WTC11 (cell line): ENCODE measurements around the gene GDPD3. TPM values are rescaled to one million over a fixed set of nuclear protein-coding genes. Genes with fewer than 3 reads are reported as not detected.

Experiments used
- ATAC-seq: fragments of 200-7000 bp; cut with Tn5 transposase; 2 replicates; pipeline ENCODE4 v1.10.0; 2021; ENCODE audit warnings: mild to moderate bottlenecking, moderate library complexity
- CTCF ChIA-PET: fragments of 300-600 bp; sonication (Branson Sonifier 250); formaldehyde crosslinking; loops from one replicate; lab custom pipeline; 2021; ENCODE audit warnings: antibody characterized with exemption; lab: Charles Lee
- POLR2A ChIA-PET: fragments of 350-600 bp; sonication (Branson Sonifier 250); formaldehyde crosslinking; loops from one replicate; lab custom pipeline; 2021; ENCODE audit warnings: antibody characterized with exemption; lab: Charles Lee
- DNase-seq: peaks from one replicate; pipeline ENCODE4 v3.0.0; 2021; ENCODE audit warnings: low spot score
- H3K27ac Mint-ChIP-seq: 2 replicates; pipeline ENCODE4 v1.8.0; 2021; ENCODE audit warnings: mixed read lengths
- H3K27me3 Mint-ChIP-seq: 2 replicates; pipeline ENCODE4 v1.8.0; 2021; ENCODE audit warnings: low read depth, mild to moderate bottlenecking, moderate library complexity, mixed read lengths
- H3K36me3 Mint-ChIP-seq: 2 replicates; pipeline ENCODE4 v1.8.0; 2021; ENCODE audit warnings: mixed read lengths
- H3K4me1 Mint-ChIP-seq: 2 replicates; pipeline ENCODE4 v1.8.0; 2022; ENCODE audit warnings: mixed read lengths
- H3K4me3 Mint-ChIP-seq: 2 replicates; pipeline ENCODE4 v1.8.0; 2021; ENCODE audit warnings: mild to moderate bottlenecking, moderate library complexity, mixed read lengths
- H3K9me3 Mint-ChIP-seq: 2 replicates; pipeline ENCODE4 v1.8.0; 2021; ENCODE audit warnings: mixed read lengths
- SP1 ChIP-seq: sonication (generic); formaldehyde crosslinking; conservative IDR thresholded peaks from 2 replicates; pipeline ENCODE4 v1.8.1; 2022; ENCODE audit warnings: missing genetic modification reagents
- TEAD1 ChIP-seq: sonication (generic); formaldehyde crosslinking; IDR thresholded peaks from 2 replicates; pipeline ENCODE4 v1.8.0; 2022; ENCODE audit warnings: mild to moderate bottlenecking, missing genetic modification reagents
- TP53 ChIP-seq: sonication (generic); formaldehyde crosslinking; IDR thresholded peaks from 2 replicates; pipeline ENCODE4 v1.8.1; 2023; ENCODE audit warnings: mild to moderate bottlenecking, missing genetic modification reagents
- ZNF263 ChIP-seq: sonication (generic); formaldehyde crosslinking; IDR thresholded peaks from 2 replicates; pipeline ENCODE4 v1.8.1; 2022; ENCODE audit warnings: low read depth, mild to moderate bottlenecking, moderate library complexity, missing genetic modification reagents
- total RNA-seq: library from RNA; stranded (reverse); gene quantifications from 3 replicates; pipeline ENCODE4 v1.2.3, GENCODE V29; 2021
- TF ChIP-seq, protein P1 (sequence below): sonication (generic); formaldehyde crosslinking; conservative IDR thresholded peaks from 2 replicates; pipeline ENCODE4 v1.8.1; 2023; ENCODE audit warnings: mild to moderate bottlenecking, low read depth, missing genetic modification reagents, moderate library complexity
- TF ChIP-seq, protein P2 (sequence below): sonication (generic); formaldehyde crosslinking; conservative IDR thresholded peaks from 2 replicates; pipeline ENCODE4 v1.8.1; 2022; ENCODE audit warnings: mild to moderate bottlenecking, missing genetic modification reagents
- TF ChIP-seq, protein P3 (sequence below): sonication (generic); formaldehyde crosslinking; IDR thresholded peaks from 2 replicates; pipeline ENCODE4 v1.8.1; 2023; ENCODE audit warnings: mild to moderate bottlenecking, missing genetic modification reagents, moderate library complexity
- TF ChIP-seq, protein P4 (sequence below): sonication (generic); formaldehyde crosslinking; IDR thresholded peaks from 2 replicates; pipeline ENCODE4 v1.8.1; 2023; ENCODE audit warnings: mild to moderate bottlenecking, missing genetic modification reagents, moderate library complexity
- TF ChIP-seq, protein P5 (sequence below): fragments of 250-450 bp; sonication (Bioruptor Pico); IDR thresholded peaks from 2 replicates; pipeline ENCODE4 v1.9.0; 2021; ENCODE audit warnings: moderate library complexity, mild to moderate bottlenecking, inconsistent platforms, borderline replicate concordance
- TF ChIP-seq, protein P6 (sequence below): sonication (generic); formaldehyde crosslinking; IDR thresholded peaks from 2 replicates; pipeline ENCODE4 v1.8.0; 2022; ENCODE audit warnings: mild to moderate bottlenecking, missing genetic modification reagents
- TF ChIP-seq, protein P7 (sequence below): fragments of 250-450 bp; sonication (Bioruptor Pico); IDR thresholded peaks from 2 replicates; pipeline ENCODE4 v1.9.0; 2021; ENCODE audit warnings: mild to moderate bottlenecking, borderline replicate concordance
- TF ChIP-seq, protein P8 (sequence below): sonication (generic); formaldehyde crosslinking; IDR thresholded peaks from 2 replicates; pipeline ENCODE4 v1.8.0; 2022; ENCODE audit warnings: mild to moderate bottlenecking, missing genetic modification reagents
- TF ChIP-seq, protein P9 (sequence below): sonication (generic); formaldehyde crosslinking; IDR thresholded peaks from 2 replicates; pipeline ENCODE4 v1.8.0; 2022; ENCODE audit warnings: mild to moderate bottlenecking, missing genetic modification reagents

Gene GDPD3
- total RNA-seq, 1 experiment from 2014 or later: 2.5 TPM

DNA sequence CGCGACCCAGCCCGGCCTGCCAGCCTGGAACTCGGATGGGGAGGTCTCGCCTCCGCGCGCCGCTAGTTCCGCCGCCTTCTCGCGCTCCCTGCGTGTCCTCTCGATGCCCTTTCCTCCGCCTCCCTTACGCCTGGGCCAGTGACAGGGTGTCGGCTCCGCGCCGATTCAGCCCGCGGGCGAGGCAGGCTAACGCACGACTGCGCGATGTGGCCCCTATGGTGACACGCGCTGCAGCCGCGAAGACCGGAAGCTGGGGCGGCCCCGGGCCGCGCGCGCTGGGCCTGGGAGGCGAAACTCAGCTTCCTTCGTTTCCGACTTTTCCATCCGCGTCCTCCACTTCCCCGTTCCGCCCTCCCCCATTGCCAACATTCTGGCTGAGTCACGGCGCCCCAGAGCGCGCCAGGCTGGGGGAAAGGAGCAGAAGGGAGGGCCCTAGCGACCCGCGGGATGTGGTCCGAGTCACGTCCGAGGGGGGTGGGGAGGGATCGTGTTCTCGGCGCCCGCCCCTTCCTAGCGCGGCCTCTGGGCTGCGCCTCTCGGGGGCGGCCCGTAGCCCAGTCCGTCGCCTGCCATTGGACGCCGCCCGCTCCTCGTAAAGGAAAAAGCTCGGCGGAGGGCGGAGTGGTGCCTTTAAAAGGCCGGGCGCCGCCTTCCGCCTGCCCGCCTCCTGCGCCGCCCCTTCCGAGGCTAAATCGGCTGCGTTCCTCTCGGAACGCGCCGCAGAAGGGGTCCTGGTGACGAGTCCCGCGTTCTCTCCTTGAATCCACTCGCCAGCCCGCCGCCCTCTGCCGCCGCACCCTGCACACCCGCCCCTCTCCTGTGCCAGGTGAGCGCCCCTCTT lies 48.0 kb downstream of the GDPD3 start, which contains the start of gene ALDOA (continued):
- TF ChIP-seq, protein P1, sequence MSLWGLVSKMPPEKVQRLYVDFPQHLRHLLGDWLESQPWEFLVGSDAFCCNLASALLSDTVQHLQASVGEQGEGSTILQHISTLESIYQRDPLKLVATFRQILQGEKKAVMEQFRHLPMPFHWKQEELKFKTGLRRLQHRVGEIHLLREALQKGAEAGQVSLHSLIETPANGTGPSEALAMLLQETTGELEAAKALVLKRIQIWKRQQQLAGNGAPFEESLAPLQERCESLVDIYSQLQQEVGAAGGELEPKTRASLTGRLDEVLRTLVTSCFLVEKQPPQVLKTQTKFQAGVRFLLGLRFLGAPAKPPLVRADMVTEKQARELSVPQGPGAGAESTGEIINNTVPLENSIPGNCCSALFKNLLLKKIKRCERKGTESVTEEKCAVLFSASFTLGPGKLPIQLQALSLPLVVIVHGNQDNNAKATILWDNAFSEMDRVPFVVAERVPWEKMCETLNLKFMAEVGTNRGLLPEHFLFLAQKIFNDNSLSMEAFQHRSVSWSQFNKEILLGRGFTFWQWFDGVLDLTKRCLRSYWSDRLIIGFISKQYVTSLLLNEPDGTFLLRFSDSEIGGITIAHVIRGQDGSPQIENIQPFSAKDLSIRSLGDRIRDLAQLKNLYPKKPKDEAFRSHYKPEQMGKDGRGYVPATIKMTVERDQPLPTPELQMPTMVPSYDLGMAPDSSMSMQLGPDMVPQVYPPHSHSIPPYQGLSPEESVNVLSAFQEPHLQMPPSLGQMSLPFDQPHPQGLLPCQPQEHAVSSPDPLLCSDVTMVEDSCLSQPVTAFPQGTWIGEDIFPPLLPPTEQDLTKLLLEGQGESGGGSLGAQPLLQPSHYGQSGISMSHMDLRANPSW (CRISPR knock-in tag): no peak

- H3K27me3 Mint-ChIP-seq: no peaks in the 10 kb centered on the region
- no peaks in the 10 kb centered on the region for H3K9me3 Mint-ChIP-seq
- TF ChIP-seq TP53 (CRISPR knock-in tag) (no peak), SP1 (CRISPR knock-in tag) (no peak)
- TF ChIP-seq, protein P2, sequence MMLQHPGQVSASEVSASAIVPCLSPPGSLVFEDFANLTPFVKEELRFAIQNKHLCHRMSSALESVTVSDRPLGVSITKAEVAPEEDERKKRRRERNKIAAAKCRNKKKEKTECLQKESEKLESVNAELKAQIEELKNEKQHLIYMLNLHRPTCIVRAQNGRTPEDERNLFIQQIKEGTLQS (CRISPR knock-in tag): no peak
- TF ChIP-seq, protein P3, sequence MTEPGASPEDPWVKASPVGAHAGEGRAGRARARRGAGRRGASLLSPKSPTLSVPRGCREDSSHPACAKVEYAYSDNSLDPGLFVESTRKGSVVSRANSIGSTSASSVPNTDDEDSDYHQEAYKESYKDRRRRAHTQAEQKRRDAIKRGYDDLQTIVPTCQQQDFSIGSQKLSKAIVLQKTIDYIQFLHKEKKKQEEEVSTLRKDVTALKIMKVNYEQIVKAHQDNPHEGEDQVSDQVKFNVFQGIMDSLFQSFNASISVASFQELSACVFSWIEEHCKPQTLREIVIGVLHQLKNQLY (CRISPR knock-in tag): no peak
- TF ChIP-seq, all 79 proteins: peak for 0
- peak; percentile 38 for ATAC-seq
- no peak for DNase-seq
- ChIA-PET POLR2A (interaction anchor here (2.3 kb wide), 1 partner anchor 27 kb away, joined by 27 read pairs; the partner anchor contains the start of gene TBX6), CTCF (interaction anchor here (0.6 to 5.1 kb wide), 14 partner anchors 10 to 280 kb away, joined by 3 to 89 read pairs (median 4); partner anchors contain the start of genes PAGR1, PPP4C, SEZ6L2 and TBX6)
- H3K4me1 Mint-ChIP-seq: peaks cover 37% of the 10 kb centered on the region
- H3K4me3 Mint-ChIP-seq: peak overlapping the region; percentile 96
- H3K36me3 Mint-ChIP-seq: peaks cover 31% of the 10 kb centered on the region
- H3K27ac Mint-ChIP-seq: peak overlapping the region; percentile 99; the same call in 1 of the 2 replicates
Observed at GRCh38 chr16:30064729-30065101, 48.6 kb downstream of the GDPD3 start.

DNA sequence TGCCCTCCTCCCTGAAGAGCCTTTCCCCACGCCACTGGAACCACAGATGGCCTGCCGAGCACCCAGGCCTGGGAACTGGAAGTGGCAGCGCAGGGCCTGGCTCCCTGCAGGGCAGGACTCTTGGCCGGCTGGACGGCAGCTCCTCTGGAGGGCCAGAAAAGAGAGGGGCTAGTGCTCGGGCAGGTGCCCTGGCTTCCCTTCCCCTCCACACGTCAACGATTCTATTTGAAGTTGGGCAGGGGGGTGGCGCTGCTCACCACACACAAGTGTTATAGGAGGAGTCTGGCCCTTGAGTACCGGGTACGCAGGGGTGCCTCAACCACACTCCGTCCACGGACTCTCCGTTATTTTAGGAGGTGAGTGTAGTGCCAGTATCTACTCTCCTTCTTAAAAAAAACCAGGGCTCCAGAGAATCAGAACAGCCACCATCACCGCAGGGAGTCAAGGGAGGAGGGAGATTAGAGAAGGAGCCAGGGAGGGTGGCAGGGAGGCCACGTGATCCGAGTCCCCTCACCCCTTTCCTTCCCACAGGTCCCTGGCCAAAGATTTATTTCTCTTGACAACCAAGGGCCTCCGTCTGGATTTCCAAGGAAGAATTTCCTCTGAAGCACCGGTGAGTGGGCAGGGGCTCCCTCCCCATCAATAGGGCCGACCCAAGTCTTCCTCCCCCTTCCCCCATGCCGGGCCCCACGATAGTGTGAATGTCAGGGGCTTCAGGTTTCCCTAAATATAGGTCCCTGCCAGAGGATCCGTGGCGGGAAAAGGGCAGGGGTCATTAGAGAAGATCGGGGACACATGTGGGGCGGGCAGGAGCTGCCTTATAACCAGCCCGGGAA lies 49.2 kb downstream of the GDPD3 start:
- ChIA-PET CTCF (interaction anchor here (0.6 to 5.1 kb wide), 14 partner anchors 9 to 279 kb away, joined by 3 to 89 read pairs (median 6); partner anchors contain the start of genes PAGR1, PPP4C, SEZ6L2 and TBX6), POLR2A (interaction anchor here (1.3 to 2.3 kb wide), 2 partner anchors 9 to 27 kb away, joined by 4 to 27 read pairs; partner anchors contain the start of gene TBX6)
- DNase-seq (peak; percentile 56), ATAC-seq (peak; percentile 33)
- Mint-ChIP-seq H3K4me3 (peak overlapping the region; percentile 96), H3K4me1 (peaks cover 32% of the 10 kb centered on the region), H3K27me3 (no peaks in the 10 kb centered on the region), H3K36me3 (peaks cover 25% of the 10 kb centered on the region), H3K27ac (peak overlapping the region; percentile 98), H3K9me3 (no peaks in the 10 kb centered on the region)
- TF ChIP-seq, protein P4, sequence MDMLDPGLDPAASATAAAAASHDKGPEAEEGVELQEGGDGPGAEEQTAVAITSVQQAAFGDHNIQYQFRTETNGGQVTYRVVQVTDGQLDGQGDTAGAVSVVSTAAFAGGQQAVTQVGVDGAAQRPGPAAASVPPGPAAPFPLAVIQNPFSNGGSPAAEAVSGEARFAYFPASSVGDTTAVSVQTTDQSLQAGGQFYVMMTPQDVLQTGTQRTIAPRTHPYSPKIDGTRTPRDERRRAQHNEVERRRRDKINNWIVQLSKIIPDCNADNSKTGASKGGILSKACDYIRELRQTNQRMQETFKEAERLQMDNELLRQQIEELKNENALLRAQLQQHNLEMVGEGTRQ (CRISPR knock-in tag): peak; percentile 90
- TF ChIP-seq TEAD1 (CRISPR knock-in tag): 0 out of 2 replicates have a peak, but pooled peaks have one; percentile 13
- TF ChIP-seq, protein P5, sequence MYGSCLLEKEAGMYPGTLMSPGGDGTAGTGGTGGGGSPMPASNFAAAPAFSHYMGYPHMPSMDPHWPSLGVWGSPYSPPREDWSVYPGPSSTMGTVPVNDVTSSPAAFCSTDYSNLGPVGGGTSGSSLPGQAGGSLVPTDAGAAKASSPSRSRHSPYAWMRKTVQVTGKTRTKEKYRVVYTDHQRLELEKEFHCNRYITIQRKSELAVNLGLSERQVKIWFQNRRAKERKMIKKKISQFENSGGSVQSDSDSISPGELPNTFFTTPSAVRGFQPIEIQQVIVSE: no peak
- TF ChIP-seq, protein P6, sequence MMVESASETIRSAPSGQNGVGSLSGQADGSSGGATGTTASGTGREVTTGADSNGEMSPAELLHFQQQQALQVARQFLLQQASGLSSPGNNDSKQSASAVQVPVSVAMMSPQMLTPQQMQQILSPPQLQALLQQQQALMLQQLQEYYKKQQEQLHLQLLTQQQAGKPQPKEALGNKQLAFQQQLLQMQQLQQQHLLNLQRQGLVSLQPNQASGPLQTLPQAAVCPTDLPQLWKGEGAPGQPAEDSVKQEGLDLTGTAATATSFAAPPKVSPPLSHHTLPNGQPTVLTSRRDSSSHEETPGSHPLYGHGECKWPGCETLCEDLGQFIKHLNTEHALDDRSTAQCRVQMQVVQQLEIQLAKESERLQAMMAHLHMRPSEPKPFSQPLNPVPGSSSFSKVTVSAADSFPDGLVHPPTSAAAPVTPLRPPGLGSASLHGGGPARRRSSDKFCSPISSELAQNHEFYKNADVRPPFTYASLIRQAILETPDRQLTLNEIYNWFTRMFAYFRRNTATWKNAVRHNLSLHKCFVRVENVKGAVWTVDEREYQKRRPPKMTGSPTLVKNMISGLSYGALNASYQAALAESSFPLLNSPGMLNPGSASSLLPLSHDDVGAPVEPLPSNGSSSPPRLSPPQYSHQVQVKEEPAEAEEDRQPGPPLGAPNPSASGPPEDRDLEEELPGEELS (CRISPR knock-in tag): 0 out of 2 replicates have a peak, but pooled peaks have one; percentile 25
- TF ChIP-seq, protein P7, sequence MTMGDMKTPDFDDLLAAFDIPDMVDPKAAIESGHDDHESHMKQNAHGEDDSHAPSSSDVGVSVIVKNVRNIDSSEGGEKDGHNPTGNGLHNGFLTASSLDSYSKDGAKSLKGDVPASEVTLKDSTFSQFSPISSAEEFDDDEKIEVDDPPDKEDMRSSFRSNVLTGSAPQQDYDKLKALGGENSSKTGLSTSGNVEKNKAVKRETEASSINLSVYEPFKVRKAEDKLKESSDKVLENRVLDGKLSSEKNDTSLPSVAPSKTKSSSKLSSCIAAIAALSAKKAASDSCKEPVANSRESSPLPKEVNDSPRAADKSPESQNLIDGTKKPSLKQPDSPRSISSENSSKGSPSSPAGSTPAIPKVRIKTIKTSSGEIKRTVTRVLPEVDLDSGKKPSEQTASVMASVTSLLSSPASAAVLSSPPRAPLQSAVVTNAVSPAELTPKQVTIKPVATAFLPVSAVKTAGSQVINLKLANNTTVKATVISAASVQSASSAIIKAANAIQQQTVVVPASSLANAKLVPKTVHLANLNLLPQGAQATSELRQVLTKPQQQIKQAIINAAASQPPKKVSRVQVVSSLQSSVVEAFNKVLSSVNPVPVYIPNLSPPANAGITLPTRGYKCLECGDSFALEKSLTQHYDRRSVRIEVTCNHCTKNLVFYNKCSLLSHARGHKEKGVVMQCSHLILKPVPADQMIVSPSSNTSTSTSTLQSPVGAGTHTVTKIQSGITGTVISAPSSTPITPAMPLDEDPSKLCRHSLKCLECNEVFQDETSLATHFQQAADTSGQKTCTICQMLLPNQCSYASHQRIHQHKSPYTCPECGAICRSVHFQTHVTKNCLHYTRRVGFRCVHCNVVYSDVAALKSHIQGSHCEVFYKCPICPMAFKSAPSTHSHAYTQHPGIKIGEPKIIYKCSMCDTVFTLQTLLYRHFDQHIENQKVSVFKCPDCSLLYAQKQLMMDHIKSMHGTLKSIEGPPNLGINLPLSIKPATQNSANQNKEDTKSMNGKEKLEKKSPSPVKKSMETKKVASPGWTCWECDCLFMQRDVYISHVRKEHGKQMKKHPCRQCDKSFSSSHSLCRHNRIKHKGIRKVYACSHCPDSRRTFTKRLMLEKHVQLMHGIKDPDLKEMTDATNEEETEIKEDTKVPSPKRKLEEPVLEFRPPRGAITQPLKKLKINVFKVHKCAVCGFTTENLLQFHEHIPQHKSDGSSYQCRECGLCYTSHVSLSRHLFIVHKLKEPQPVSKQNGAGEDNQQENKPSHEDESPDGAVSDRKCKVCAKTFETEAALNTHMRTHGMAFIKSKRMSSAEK (CRISPR knock-in tag): no peak
- TF ChIP-seq, protein P8, sequence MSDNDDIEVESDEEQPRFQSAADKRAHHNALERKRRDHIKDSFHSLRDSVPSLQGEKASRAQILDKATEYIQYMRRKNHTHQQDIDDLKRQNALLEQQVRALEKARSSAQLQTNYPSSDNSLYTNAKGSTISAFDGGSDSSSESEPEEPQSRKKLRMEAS: peak; percentile 45
- TF ChIP-seq ZNF263 (CRISPR knock-in tag): peak; percentile 77; the same call in 1 of the 2 replicates
- TF ChIP-seq, protein P9, sequence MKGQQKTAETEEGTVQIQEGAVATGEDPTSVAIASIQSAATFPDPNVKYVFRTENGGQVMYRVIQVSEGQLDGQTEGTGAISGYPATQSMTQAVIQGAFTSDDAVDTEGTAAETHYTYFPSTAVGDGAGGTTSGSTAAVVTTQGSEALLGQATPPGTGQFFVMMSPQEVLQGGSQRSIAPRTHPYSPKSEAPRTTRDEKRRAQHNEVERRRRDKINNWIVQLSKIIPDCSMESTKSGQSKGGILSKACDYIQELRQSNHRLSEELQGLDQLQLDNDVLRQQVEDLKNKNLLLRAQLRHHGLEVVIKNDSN (CRISPR knock-in tag): peak; percentile 88
